Hematopoietic multipotent progenitor cell treated with erythropoietin and hydrocortisone succinate and interleukin-3 and kit ligand, for 4 days (in vitro differentiated cells): ENCODE results near the gene COPS6.

Experiments
- DNase-seq: peaks from one replicate; pipeline ENCODE4 v3.0.0-alpha.2; 2015

COPS6 gene

DNA sequence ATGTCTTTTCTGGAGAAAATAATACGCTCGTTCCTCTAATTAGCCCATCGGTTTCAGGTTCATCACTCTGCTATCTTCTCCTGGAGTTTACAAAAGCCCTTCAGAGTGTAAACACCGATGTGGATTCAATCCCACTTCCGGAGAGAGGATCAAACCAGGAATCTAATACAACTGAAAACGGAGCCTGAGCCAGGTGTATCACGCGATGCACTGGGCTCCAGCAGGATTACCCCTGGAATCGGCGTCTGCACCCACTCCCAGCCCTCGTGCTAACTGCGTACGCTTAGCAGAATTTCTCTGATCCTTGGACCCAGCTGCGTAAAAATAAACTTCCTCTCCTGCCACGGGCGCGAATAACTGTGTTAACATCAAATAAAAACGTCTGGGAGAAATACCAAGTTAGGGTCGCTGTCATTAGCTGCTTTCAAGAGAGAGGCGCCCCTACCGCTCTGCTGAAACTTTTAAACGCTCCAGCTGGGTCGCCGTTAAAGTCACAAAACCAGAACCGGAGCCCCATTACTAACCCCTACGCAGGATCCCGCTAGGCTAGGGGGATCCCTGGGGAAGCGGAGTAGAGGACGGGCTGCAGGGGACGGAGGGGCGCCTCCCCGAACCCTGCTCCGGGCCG lies 7.7 kb upstream of the COPS6 start:
- DNase-seq = peak; percentile 28

DNA sequence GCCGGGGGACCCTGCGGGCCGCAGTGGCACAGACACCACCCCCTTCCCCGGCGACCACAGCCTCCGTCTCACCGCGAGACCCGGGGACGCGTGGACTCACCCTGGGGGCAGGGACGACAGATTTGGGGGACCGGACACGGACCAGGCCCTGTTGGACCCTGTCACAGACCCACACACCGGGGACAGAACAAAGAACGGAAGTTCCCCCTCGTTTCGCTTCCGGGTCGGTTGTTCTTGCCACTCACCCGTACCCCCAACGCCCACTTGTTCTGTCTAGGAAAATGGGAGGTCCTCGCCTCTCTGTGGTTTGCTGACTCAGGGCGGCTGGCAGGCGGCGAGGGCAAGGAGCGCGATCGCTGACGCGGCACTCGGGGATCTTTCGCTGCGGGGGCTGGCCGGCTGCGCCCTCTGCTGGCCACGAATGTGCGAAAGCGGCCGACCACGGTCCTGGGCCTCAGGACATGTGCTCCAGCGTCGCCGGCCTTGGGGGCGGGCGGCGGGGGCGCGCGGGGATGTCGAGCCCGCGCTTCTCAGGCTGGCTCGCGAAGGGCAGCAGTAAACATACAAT lies 7.2 kb upstream of the COPS6 start, which contains the start of gene ZNF3:
Gene ZNF3 (minus strand): TSS at position 189 of the 568 bp plus-strand sequence. CDS start 4,366 bp downstream, outside the sequence.
- DNase-seq = peak; percentile 100

DNA sequence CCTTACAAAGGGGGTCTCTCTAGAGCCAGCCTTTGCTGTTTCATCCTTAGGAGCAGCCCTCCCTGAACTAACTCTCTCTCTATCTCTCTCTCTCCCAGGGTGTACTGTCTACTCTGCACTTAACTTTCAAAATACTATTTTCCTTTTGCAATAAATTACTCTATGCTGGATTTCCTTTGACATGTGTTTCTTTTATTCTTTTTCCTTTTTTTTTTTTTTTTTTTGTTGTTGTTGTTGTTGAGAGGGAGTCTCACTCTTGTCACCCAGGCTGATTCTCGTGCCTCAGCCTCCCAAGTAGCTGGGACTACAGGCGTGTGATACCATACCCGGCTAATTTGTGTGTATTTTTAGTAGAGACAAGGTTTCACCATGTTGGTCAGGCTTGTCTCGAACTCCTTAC lies 5.8 kb upstream of the COPS6 start:
- DNase-seq = no peak

DNA sequence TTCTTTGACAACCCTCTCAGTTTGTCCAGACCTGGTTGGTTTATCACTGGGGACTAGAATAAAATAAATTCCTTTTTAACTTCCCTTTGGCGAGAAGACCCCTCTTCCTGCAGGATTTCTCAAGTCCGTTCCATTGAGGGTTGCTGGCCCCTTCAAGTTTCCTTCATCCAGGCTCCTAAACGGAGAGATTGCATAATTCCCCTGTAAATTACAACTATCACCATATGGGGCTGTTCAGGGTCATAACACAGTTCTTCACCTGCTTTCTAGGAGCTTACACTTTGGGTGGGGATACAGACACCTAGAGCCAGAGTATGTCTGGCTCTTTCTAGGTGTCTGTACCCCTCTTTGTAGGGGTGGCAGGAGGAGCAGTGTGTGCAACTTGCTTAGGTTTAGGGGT lies 3.3 kb upstream of the COPS6 start:
- no peak for DNase-seq

DNA sequence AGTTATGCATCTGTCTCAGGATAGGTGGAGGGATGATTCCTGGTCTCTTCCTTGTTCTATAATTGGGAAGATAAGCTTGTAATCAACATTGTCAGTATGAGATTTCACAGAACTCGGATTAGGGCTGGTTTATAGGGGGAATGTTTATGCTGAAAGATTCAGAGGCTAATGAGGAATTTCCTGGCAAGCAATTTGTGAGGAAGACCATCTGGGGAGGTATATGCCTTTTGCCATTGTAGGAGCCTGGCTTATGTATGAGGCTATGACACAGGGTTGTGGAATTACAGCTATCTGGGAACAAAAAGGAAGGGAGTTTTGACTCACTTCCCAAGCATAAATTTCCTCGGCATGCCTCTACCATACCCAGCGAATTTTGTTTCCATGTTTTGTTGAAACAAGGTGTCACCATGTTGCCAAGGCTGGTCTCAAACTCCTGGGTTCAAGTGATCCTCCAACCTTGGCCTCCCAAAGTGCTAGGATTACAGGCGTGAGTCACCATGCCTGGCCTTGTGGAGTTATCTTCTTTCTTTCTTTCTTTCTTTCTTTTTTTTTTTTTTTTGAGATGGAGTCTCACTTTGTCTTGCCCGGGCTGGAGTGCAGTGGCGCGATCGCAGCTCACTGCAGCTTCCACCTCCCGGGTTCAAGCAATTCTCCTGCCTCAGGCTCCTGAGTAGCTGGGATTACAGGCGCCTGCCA lies 1.6 kb upstream of the COPS6 start:
- DNase-seq = no peak

DNA sequence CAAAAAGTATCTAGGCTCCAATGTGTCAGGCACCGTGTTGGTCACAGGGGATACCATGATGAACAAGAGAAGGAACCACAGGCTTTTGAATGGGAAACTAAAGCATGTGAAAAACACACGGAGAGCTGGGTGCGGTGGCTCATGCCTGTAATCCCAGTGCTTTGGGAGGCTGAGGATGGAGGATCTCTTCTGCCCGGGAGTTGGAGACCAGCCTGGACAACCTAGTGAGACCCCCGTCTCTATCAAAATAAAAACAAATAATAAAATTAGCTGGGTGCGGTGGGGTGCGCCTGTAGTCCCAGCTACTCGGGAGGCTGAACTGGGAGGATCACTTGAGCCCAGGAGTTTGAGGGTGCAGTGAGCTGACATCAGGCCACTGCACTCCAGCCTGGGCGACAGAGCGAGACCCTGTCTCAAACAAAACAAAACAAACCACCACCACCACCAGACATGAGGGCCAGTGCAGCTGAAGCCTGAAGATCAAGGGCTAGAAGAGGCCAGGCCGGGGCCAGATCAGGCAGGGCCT lies 611 bp upstream of the COPS6 start:
- no peak for DNase-seq

DNA sequence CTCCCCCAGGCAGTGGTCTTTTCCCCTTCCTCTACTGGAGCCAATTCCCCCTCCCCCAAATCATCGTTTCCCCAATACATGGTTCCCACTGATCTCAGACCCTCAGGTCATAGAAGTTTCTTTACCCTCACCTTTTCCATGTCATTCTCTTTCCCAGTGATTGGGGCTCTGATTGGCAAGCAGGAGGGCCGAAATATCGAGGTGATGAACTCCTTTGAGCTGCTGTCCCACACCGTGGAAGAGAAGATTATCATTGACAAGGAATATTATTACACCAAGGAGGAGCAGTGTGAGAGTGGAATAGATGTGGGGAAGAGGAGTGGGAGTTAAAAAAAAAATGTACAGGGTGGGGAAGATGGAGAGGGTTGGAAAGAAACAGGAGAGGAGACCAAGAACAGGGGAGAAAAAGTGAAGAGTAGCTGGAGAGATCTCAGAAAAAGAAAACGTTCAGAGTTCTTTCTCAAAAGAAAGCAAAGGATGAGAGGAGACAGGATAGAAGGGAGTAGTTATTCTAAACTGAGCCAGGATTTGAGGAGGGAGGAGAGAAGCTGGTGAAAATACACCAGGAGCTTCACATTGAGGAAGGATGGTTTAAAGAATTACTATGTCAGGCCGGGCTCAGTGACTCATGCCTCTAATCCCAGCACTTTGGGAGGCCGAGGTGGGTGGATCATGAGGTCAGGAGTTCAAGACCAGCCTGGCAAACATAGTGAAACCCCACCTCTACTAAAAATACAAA lies 858 bp downstream of the COPS6 start:
- DNase-seq = no peak

DNA sequence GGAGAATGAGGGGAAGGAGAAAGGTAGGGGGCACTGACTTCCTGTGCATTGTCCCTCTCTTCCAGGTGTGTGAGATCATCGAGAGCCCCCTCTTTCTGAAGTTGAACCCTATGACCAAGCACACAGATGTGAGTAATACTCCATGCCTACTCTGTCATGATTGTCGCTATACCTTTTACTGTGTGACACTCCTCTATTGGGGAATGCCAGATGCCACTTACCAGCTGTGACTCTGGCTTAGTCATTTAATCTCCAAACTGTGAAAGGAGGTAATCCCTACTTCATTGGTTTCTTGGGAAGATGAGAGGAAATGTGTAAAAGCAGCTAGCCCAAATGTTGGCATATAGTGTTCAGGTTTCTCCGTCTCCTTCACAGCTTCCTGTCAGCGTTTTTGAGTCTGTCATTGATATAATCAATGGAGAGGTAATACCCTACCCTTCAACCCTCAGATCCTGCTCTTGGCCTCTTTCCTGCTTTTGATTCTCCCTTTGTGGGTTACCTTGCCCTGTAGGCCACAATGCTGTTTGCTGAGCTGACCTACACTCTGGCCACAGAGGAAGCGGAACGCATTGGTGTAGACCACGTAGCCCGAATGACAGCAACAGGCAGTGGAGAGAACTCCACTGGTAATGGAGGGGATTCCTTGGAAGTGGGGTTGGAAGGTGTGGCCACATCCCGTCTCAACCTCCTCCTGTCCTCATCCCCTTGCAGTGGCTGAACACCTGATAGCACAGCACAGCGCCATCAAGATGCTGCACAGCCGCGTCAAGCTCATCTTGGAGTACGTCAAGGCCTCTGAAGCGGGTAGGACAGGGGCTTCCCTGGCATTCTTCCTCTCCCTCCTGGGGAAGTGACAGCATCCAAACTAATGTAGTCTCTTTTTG lies 2.0 kb downstream of the COPS6 start:
- DNase-seq = no peak

DNA sequence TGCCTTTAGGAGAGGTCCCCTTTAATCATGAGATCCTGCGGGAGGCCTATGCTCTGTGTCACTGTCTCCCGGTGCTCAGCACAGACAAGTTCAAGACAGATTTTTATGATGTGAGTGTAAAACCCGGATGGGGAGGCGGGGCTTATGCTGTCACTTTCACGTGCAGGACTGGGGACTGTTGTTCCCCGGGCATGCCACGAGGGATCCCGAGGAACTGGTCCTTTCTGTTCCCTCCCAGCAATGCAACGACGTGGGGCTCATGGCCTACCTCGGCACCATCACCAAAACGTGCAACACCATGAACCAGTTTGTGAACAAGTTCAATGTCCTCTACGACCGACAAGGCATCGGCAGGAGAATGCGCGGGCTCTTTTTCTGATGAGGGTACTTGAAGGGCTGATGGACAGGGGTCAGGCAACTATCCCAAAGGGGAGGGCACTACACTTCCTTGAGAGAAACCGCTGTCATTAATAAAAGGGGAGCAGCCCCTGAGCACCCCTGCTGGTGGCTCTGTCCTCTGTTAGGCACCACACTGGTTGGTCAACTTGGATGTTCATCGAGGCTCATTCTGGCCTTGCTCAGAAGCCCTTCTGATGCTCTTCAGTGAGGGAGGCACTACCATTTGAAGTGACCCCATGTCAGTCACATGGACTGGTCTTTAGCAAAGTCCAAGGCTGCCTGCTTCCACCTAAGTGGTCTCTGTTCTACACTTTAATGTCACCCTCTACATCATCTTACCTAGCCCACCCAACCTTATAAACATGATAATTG lies 2.8 kb downstream of the COPS6 start:
- peak; percentile 66 for DNase-seq

DNA sequence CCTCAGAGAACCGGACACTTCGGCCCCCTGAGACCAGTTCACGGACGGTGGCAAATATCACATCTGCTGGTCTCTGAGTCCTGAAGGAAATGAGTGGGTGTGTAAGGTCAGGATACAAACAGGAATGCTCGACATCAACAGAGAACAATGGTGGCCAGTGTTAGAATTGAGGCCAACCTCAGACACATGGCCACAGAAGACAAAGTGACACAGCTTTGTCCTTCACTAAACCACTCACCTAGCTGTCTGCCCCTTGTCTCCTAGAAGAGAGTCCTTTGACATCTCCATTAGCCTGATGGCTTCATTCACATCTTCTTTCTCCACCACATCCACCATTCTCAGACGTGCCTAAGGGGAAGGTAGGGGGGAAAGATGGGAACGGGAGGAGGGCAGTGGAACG lies 4.3 kb downstream of the COPS6 start:
- DNase-seq = no peak

DNA sequence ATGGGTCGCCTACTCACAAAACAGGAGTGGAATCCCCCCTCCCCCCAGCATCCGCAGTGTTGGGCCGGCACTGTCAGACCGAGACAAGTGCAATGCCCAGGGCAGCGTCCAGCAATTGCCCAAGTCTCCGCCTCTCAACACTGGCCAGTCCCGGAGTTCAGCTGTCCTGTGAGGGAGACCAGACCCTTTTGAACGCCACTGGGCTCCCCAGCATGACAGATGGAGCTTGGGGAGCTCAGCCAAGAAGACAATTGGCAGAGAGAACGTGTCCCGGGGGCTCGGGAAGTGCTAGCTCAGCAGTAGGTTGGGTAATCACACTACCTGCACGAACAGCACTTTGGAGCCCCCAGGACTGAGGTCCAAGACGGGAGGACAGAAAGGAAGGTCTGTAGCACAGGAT lies 4.7 kb downstream of the COPS6 start:
- DNase-seq = no peak

DNA sequence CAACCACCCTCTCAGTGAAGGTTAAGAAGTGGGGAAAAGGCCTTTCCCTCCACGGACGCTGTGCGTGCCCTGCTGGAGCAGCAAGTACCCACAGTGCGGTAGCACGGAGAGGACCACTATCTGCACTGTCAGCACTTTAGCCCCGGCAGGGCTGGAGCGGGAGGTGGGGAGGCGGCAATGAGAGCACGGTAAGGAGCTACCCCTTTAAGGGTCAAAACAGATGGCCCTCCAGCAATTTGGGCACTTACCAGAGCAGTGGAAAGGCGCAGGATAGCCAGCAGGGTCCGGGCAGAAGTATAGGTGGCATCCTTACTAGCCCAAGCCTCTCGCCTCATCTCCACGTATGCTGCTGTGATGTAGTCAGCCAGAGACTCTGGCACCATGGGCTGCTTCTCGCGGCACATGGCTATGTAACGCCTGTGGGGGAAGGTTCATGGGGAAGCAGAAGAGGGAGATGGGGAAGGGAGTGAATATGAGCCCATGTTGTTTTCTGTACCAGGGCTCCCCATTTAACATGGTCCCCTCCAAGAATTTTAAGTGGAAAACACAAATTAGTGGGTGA lies 5.2 kb downstream of the COPS6 start:
- no peak for DNase-seq

DNA sequence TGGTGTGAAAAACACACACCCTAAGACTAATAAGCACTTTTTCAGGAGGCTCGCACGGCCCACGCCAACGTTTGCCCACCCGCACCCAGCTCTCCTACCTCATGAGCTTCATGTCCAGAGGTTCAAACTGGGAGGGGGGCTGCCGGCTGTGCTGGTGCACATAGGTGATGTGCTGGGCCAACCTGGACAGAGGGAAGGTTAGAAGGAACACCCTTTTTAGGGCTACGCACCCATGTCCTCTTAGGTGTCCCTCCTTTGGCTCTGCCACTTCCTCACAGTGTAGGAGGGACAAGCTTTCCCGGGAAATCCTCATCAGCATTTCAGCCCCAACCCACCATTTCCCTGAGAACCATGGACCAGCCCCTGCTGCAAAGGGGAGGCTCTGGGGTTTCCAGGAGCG lies 6.5 kb downstream of the COPS6 start:
- no peak for DNase-seq

DNA sequence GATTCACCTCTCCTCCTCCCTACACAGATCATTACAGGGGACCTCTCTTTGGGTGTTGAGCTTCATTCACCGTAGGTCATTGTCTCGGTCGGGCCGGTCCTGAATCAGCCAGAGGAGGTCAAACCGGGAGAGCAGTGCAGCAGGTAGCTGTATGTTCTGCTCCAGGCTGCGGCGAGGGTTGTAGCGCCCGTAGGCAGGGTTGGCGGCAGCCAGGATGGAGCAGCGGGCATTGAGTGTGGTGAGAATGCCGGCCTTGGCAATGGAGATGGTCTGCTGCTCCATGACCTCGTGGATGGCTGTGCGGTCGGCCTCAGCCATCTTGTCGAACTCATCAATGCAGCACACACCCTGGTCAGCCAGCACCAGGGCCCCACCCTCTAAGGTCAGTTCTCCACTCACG lies 6.9 kb downstream of the COPS6 start:
- no peak for DNase-seq

DNA sequence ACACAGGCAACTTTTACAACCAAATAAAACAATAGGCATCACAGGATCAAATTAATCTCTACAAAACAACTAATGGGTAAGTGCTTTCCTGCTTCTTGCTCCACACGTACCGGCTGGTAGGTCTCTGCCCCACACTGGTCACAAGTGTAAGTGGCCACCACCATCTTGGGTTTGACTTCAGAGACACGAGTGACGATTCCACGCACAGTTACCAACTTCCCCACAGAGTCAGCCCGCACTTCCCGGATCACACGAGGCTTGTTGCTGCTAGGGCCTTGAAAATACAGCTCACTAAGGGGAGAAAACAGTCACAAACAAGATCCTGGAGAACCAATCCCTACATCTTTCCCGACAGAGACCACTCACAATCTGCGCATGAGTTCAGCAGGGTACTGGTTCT lies 10.1 kb downstream of the COPS6 start:
- no peak for DNase-seq

DNA sequence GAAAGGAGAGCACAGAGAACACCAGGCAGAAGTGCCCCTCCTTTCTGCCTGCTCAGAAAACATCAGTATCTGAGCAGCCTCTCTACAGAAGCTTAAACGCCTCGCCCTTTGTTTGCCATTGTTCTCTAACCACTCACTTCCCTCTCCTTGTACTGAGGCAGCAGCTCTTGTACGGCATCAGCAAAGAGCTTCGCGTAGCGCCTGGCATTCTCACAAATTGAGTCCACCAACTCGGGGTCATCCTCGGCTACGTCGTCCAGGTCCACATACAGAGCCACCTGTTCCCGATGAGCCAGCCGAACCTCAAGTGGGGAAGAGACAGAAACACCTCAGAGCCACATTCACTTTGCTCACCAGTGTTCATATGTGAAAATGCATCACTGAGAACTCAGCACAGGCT lies 10.7 kb downstream of the COPS6 start:
- DNase-seq = no peak

DNA sequence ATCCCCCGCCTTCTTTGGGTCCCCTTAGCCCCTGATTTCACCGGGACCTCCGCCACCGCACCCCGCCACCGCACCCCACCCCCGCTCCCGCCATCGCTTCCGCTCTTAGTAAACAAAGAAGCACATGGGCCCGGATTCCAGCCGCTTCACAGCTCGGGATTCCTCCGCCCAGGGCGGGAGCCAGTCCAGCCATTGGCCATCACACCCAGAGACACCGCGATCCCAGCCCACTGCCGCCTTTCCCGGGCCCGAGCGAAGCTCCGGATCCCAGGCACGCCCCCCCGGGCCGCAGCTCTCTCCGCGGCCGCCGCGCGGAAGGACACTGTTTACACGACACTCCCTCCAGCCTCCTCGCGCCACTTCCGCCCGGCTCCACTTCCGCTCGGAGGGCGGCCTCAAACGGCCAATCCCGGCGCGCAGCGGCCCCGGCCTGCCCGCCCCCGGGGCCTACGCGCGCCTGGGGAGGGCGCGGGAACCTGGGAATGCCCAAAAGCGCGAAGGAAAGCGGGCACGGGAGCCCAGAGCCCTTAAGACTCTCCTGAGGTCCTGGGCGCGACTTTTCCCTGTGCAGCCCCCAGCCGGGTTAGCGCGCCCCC lies 11.7 kb downstream of the COPS6 start:
- DNase-seq = peak; percentile 96

DNA sequence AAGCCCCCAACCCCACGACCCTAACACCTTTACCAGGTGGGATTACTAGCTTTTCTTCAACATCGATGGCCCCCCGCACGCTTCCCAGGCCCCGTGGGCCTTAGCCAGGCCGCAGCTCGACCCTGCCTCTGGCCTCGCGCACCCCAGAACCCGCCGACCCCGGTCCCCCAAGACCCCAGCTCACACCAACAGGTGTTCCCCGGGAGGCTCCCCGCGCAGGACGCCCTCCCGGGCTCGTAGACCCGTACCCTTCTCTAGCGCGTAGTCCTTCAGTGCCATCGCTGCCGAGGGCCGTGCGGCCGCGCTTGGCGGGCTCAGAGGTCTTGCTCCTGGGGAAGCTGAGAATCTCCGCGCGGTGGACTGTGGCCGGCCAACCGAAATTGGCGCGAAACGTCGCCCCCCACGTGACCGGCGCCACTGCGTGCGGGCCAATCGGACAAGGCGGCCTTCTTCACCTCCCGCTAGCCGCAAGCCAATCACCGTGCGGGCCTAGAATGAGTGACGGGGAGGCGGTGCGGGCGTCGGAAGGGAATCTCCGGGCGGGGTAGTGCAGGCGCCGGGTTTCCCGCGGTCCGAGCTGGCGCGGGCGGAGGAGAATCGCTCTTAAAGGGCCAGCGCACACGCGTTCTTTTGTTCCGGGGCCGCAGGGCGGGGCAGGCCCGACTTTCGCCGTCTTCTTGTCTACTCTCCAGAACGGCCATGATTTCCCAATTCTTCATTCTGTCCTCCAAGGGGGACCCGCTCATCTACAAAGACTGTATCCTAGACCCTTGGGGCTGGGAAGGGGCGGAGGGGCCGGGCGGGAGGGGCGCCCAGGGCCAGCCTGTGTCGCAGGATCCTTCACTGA lies 12.5 kb downstream of the COPS6 start, which contains the start of the genes AP4M1 and MCM7:
Gene AP4M1 (plus strand): TSS at position 628 of the 847 bp plus-strand sequence. CDS start 72 bp downstream, at position 700.
Gene MCM7 (minus strand): TSS at position 382 of the 847 bp plus-strand sequence. CDS start 103 bp downstream, at position 279.
- DNase-seq = peak; percentile 100
